ENCODE results near the gene TIGD6. TPM values are rescaled to one million over a fixed set of nuclear protein-coding genes. Genes with fewer than 3 reads are reported as not detected.

TIGD6 gene
- total and polyA plus RNA-seq, 2 of the 4 experiments (the other 2 are of a cell fraction), result 5.8 to 6.6 TPM

DNA sequence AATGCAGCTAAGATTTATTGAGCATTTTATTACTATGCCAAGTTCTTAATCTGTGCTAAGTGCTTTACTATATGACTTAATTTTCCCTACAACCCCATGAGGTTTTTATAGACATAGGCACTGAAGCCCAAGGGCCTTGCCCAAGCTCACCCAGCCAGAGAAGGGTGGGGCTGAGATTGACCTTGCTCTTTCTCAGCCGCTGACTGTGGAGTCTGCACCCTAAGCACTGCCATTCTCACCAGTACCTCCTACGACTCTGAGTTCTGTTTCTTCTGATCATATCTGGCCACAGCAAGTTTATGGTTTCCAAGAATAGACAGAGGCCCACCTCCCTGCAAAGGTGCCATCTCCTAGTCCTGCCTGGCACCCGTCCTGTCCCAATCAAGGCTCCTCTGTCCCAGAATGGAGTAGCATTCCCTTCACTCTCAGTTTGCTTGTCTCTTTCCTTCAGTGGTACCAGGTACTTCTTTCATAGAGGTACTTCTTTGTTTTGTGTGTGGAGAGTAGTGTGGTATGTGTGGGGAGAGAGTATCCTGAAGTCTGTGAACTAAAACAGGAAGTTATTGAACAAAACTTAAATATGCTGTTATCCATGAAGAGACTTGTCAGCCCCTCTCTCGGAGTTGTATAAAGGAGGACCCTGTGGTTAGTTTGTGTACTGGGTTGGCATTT lies 43.3 kb upstream of the TIGD6 start (continued):
- TF ChIP-seq, protein P1, sequence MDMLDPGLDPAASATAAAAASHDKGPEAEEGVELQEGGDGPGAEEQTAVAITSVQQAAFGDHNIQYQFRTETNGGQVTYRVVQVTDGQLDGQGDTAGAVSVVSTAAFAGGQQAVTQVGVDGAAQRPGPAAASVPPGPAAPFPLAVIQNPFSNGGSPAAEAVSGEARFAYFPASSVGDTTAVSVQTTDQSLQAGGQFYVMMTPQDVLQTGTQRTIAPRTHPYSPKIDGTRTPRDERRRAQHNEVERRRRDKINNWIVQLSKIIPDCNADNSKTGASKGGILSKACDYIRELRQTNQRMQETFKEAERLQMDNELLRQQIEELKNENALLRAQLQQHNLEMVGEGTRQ (IDR thresholded peaks at IDR 0.05; ENCODE audit: low read depth, low read length), result no peak

DNA sequence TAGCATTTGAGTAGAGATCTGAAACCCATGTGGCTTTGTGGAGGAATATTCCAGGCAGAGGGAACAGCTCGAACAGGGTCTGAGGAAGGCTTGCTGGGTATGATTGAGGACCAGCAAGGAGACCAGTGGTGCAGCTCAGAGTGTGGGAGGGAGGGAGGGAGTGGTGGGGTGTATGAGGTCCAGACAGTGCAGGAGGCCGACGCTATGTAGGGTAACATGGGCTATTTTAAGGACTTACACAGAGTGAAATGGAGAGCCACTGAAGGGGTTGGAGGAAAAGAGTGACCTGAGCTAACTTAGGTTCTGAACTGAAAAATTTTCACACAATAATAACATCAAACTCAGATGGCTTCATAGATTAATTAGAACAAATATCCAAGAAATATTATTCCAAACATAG lies 42.0 kb upstream of the TIGD6 start:
- Histone ChIP-seq H2BK20ac (ENCODE audit: low read depth, low read length) (peak overlapping the region; percentile 25), H3K9me3 (ENCODE audit: control insufficient read depth, insufficient read depth, low read length) (no peaks in the 10 kb centered on the region), H3K36me3 (ENCODE audit: control insufficient read depth, insufficient read depth, low read length) (peaks cover 44% of the 10 kb centered on the region), H3K27ac (ENCODE audit: insufficient read depth, low read length) (no peak overlapping the region), H3K79me1 (ENCODE audit: low read depth in 1 of 2, low read length in 2 of 2) (peaks cover 32 to 76% of the 10 kb centered on the region in 2 experiments), H3K14ac (replicated peaks; ENCODE audit: low read depth, low read length) (peak overlapping the region; percentile 75; the same call in 1 of the 2 replicates), H3K9me1 (ENCODE audit: insufficient read depth, low read length) (peaks cover 33% of the 10 kb centered on the region), H2AFZ (replicated peaks; ENCODE audit: low read length, poor library complexity) (no peak overlapping the region), H4K5ac (ENCODE audit: low read depth, low read length) (no peak overlapping the region), H3K4me1 (ENCODE audit: control insufficient read depth, insufficient read depth, low read length) (peaks cover 17% of the 10 kb centered on the region), H2AK5ac (ENCODE audit: low read depth, low read length) (no peak overlapping the region), H2BK15ac (ENCODE audit: low read depth, low read length) (no peak overlapping the region), H3K4me3 (ENCODE audit: insufficient read depth, low read depth, low read length) (no peak overlapping the region), H3K56ac (ENCODE audit: extremely low read depth, insufficient read depth, low read length) (no peak overlapping the region), H2BK5ac (ENCODE audit: low read depth, low read length, poor library complexity, severe bottlenecking) (no peak overlapping the region), H3K27me3 (ENCODE audit: control insufficient read depth, insufficient read depth, low read length) (no peaks in the 10 kb centered on the region), H2BK120ac (ENCODE audit: low read depth, low read length) (no peak overlapping the region), H4K8ac (ENCODE audit: low read depth in 2 of 2, low read length in 2 of 2) (no peak overlapping the region), H3K9ac (ENCODE audit: low read depth, low read length) (no peak overlapping the region), H3K18ac (ENCODE audit: low read depth, low read length) (no peak overlapping the region), H3K4me2 (ENCODE audit: low read depth, low read length) (no peak overlapping the region), H4K20me1 (ENCODE audit: insufficient read depth, low read length) (peaks cover 6% of the 10 kb centered on the region; the same call in 1 of the 2 replicates), H3K23ac (ENCODE audit: low read depth, low read length) (0 out of 2 replicates have a peak overlapping the region, but pooled peaks have one; percentile 19), H2AK9ac (replicated peaks; ENCODE audit: low read depth, low read length, poor library complexity) (no peak overlapping the region), H4K91ac (ENCODE audit: insufficient read depth, low read depth, low read length) (no peak overlapping the region), H3K4ac (ENCODE audit: low read depth, low read length) (peak overlapping the region; percentile 20; the same call in 1 of the 2 replicates)
- DNase-seq (no peak), ATAC-seq (ENCODE audit: low read depth) (no peak)
- in situ Hi-C loops (cut with MboI; ENCODE audit: low sequenced_read_pairs) (no loop called here), intact Hi-C loops (cut with micrococcal nuclease) (no loop called here), dilution Hi-C loops (cut with HindIII; ENCODE audit: low sequenced_read_pairs, unreplicated experiment) (no loop called here)
- TF ChIP-seq MAZ (IDR thresholded peaks at IDR 0.05; ENCODE audit: borderline replicate concordance, low read depth, low read length) (no peak), NFE2L2 (IDR thresholded peaks at IDR 0.05; ENCODE audit: low read depth, low read length) (no peak), MAFK (IDR thresholded peaks at IDR 0.05; ENCODE audit: low read depth, low read length) (no peak), POLR2A (IDR thresholded peaks at IDR 0.05; ENCODE audit: low read depth, low read length) (no peak), CHD1 (IDR thresholded peaks at IDR 0.05; ENCODE audit: low read depth, low read length) (no peak)
- TF ChIP-seq, protein P2, sequence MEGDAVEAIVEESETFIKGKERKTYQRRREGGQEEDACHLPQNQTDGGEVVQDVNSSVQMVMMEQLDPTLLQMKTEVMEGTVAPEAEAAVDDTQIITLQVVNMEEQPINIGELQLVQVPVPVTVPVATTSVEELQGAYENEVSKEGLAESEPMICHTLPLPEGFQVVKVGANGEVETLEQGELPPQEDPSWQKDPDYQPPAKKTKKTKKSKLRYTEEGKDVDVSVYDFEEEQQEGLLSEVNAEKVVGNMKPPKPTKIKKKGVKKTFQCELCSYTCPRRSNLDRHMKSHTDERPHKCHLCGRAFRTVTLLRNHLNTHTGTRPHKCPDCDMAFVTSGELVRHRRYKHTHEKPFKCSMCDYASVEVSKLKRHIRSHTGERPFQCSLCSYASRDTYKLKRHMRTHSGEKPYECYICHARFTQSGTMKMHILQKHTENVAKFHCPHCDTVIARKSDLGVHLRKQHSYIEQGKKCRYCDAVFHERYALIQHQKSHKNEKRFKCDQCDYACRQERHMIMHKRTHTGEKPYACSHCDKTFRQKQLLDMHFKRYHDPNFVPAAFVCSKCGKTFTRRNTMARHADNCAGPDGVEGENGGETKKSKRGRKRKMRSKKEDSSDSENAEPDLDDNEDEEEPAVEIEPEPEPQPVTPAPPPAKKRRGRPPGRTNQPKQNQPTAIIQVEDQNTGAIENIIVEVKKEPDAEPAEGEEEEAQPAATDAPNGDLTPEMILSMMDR (conservative IDR thresholded peaks at IDR 0.05; ENCODE audit: low read depth, low read length), result no peak
- WGBS, 2 experiments (ENCODE audit: extremely low coverage in 2 of 2, insufficient read length in 1 of 2), result 100% methylated on average over 1 of the region's 3 CpGs; no CpG with 5 or more reads in 1 of the 2 experiments
- BruUV-seq (replicated peaks), result no TSS peak
- ChIA-PET CTCF (no interaction called here), POLR2A (ENCODE audit: unreplicated experiment) (no interaction called here)
